ENCODE measurements around the gene DYNC1H1. TPM values are rescaled to one million over a fixed set of nuclear protein-coding genes. Genes with fewer than 3 reads are reported as not detected.
A peak's percentile ranks its signal among the peaks of the same experiment; 100 is the strongest.
"Not testable (repeated sequence)": the region's sequence is repeated elsewhere in the genome, so short reads cannot be mapped to it uniquely, and the experiment has no call there.

The DYNC1H1 gene
- total RNA-seq, 2 experiments from 2014 or later, result 242 to 245 TPM

DNA sequence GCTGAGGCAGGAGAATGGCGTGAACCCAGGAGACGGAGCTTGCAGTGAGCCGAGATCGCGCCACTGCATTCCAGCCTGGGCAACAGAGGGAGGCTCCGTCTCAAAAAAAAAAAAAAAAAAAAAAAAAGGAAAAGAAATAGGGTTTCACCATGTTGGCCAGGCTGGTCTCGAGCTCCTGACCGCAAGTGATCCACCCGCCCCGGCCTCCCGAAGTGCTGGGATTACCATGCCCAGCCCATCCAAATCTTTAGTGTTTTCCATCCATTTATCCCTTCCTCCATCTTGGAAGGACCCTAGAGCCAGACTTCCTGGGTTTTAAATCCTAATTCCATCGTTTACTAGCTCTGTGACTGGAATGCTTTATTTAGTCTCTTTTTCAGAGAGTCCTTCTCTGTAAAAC is 20.5 kb downstream of the DYNC1H1 start:
- intact Hi-C loops (cut with micrococcal nuclease); H3K27ac Mint-ChIP-seq; H3K9me3 Mint-ChIP-seq; CTCF ChIA-PET; POLR2A ChIA-PET; DNase-seq; H3K4me3 Mint-ChIP-seq; H3K27me3 Mint-ChIP-seq: not testable (repeated sequence)
- peaks cover 61% of the 10 kb centered on the region for H3K36me3 Mint-ChIP-seq
- peaks cover 19% of the 10 kb centered on the region for H3K4me1 Mint-ChIP-seq (ENCODE audit: low read depth)

DNA sequence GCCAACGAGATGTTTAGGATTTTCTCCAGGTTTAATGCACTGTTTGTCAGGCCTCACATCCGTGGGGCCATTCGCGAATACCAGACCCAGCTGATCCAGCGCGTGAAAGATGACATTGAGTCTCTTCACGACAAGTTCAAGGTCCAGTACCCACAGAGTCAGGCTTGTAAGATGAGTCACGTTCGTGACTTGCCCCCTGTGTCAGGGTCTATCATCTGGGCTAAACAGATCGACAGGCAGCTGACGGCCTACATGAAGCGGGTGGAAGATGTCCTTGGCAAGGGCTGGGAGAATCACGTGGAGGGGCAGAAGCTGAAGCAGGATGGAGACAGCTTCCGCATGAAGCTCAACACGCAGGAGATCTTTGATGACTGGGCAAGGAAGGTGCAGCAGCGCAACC is 21.6 kb downstream of the DYNC1H1 start:
- intact Hi-C loops (cut with micrococcal nuclease), result no loop called here
- ChIA-PET POLR2A (no interaction called here), CTCF (interaction anchor here (1.1 to 1.7 kb wide), 2 partner anchors 18 to 111 kb away, joined by 4 to 6 read pairs; no protein-coding TSS in a partner anchor)
- Mint-ChIP-seq H3K27ac (no peak overlapping the region), H3K36me3 (peaks cover 59% of the 10 kb centered on the region), H3K4me1 (ENCODE audit: low read depth) (peaks cover 16% of the 10 kb centered on the region), H3K9me3 (no peaks in the 10 kb centered on the region), H3K4me3 (no peak overlapping the region), H3K27me3 (no peaks in the 10 kb centered on the region)
- DNase-seq, result no peak

DNA sequence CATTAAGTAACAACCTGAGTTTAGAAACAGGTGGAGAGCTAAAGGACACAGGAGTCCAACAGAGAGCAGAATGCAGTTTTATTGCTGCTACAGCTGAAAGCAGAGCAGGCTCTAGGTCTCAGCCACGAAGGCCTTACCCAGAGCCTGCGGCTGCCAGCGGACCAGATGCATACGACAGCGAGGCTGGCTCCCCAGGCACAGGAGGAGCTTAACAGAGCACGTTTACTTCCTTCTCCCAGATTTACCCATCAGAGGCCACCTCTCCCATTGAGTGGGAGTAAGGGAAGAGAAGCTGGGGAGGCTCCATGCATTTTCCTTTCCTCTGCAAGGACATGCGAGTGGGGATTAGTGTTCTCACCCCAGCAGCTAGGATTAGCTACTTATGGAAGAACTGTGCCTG is 22.6 kb downstream of the DYNC1H1 start:
- H3K9me3 Mint-ChIP-seq, result no peaks in the 10 kb centered on the region
- no peak overlapping the region for H3K4me3 Mint-ChIP-seq
- H3K27me3 Mint-ChIP-seq, result no peaks in the 10 kb centered on the region
- ChIA-PET CTCF (interaction anchor here (1.0 to 1.7 kb wide), 3 partner anchors 19 to 110 kb away, joined by 3 to 6 read pairs (median 4); no protein-coding TSS in a partner anchor), POLR2A (interaction anchor here (0.6 kb wide), 1 partner anchor 457 kb away, joined by 3 read pairs; no protein-coding TSS in a partner anchor)
- intact Hi-C loops (cut with micrococcal nuclease), result no loop called here
- no peak for DNase-seq
- H3K36me3 Mint-ChIP-seq, result peaks cover 58% of the 10 kb centered on the region
- peaks cover 19% of the 10 kb centered on the region for H3K4me1 Mint-ChIP-seq (ENCODE audit: low read depth)
- no peak overlapping the region for H3K27ac Mint-ChIP-seq

- Mint-ChIP-seq H3K27ac (peak overlapping the region; percentile 49), H3K36me3 (peaks cover 55% of the 10 kb centered on the region), H3K4me3 (no peak overlapping the region), H3K27me3 (no peaks in the 10 kb centered on the region), H3K4me1 (ENCODE audit: low read depth) (peaks cover 21% of the 10 kb centered on the region), H3K9me3 (no peaks in the 10 kb centered on the region)
- CTCF ChIA-PET, result no interaction called here
- no peak for DNase-seq
- intact Hi-C loops (cut with micrococcal nuclease), result no loop called here
- POLR2A ChIA-PET, result interaction anchor here (0.6 kb wide), 1 partner anchor 23 kb away, joined by 3 read pairs; no protein-coding TSS in a partner anchor
Observed at GRCh38 chr14:101988377-101988776, 24.0 kb downstream of the DYNC1H1 start.

DNA sequence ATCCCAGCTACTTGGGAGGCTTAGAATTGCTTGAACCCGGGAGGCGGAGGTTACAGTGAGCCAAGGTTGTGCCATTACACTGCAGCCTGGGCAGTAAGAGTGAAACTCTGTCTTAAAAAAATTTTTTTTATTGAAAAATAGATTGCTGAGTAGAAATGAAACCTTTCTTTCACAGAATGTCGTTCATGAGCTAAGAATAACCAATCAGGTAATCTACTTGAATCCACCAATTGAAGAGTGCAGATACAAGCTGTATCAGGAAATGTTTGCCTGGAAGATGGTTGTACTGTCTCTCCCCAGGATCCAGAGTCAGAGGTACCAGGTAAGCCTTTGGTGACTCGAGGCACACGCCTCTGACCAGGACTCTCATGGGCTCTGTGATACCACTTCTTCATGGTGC is 27.0 kb downstream of the DYNC1H1 start:
- no peaks in the 10 kb centered on the region for H3K27me3 Mint-ChIP-seq
- H3K4me3 Mint-ChIP-seq, result no peak overlapping the region
- intact Hi-C loops (cut with micrococcal nuclease), result no loop called here
- H3K36me3 Mint-ChIP-seq, result peaks cover 62% of the 10 kb centered on the region
- ChIA-PET CTCF (interaction anchor here (0.9 to 1.4 kb wide), 3 partner anchors 30 to 286 kb away, joined by 3 to 4 read pairs (median 3); no protein-coding TSS in a partner anchor), POLR2A (interaction anchor here (1.2 kb wide), 1 partner anchor 26 kb away, joined by 5 read pairs; no protein-coding TSS in a partner anchor)
- H3K4me1 Mint-ChIP-seq (ENCODE audit: low read depth), result peaks cover 21% of the 10 kb centered on the region
- H3K9me3 Mint-ChIP-seq, result no peaks in the 10 kb centered on the region
- H3K27ac Mint-ChIP-seq, result peak overlapping the region; percentile 42
- DNase-seq, result peak; percentile 20

DNA sequence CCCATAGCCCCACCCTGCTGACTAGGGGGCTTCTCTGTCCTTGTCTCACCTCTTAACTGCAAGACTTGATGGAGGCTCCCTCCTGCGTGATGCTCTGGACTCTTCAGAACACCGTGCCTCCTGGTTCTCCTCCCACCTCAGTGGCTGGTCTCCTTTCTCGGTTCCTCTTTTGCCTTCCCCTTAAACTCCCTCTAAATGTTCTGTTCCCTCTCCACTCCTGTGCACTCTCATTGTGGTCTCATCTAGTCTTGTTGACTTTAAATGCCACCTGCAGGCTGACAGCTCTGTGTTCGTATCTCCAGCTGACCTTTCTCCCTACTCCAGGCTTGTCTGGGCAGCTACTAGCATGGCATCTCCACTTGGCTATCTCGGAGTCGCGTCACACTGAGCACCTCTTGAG is 28.3 kb downstream of the DYNC1H1 start:
- H3K27me3 Mint-ChIP-seq, result no peaks in the 10 kb centered on the region
- DNase-seq, result no peak
- intact Hi-C loops (cut with micrococcal nuclease), result no loop called here
- peaks cover 56% of the 10 kb centered on the region for H3K36me3 Mint-ChIP-seq
- H3K4me1 Mint-ChIP-seq (ENCODE audit: low read depth), result peaks cover 21% of the 10 kb centered on the region
- ChIA-PET POLR2A (no interaction called here), CTCF (no interaction called here)
- no peak overlapping the region for H3K4me3 Mint-ChIP-seq
- no peaks in the 10 kb centered on the region for H3K9me3 Mint-ChIP-seq
- peak overlapping the region; percentile 2 for H3K27ac Mint-ChIP-seq

- no peak overlapping the region for H3K4me3 Mint-ChIP-seq
- H3K9me3 Mint-ChIP-seq, result no peaks in the 10 kb centered on the region
- H3K4me1 Mint-ChIP-seq (ENCODE audit: low read depth), result no peaks in the 10 kb centered on the region
- intact Hi-C loops (cut with micrococcal nuclease), result no loop called here
- POLR2A ChIA-PET, result no interaction called here
- H3K27ac Mint-ChIP-seq, result no peak overlapping the region
- DNase-seq, result no peak
- CTCF ChIA-PET, result no interaction called here
- no peaks in the 10 kb centered on the region for H3K27me3 Mint-ChIP-seq
- H3K36me3 Mint-ChIP-seq, result peaks cover 58% of the 10 kb centered on the region
Observed at GRCh38 chr14:101997429-101998336, 33.3 kb downstream of the DYNC1H1 start.

GRCh38 chr14:102000902-102001301 is 36.5 kb downstream of the DYNC1H1 start:
- intact Hi-C loops (cut with micrococcal nuclease), result no loop called here
- ChIA-PET CTCF (no interaction called here), POLR2A (no interaction called here)
- Mint-ChIP-seq H3K4me3 (no peak overlapping the region), H3K36me3 (peaks cover 51% of the 10 kb centered on the region), H3K27ac (no peak overlapping the region), H3K9me3 (no peaks in the 10 kb centered on the region), H3K4me1 (ENCODE audit: low read depth) (no peaks in the 10 kb centered on the region), H3K27me3 (no peaks in the 10 kb centered on the region)
- no peak for DNase-seq

DNA sequence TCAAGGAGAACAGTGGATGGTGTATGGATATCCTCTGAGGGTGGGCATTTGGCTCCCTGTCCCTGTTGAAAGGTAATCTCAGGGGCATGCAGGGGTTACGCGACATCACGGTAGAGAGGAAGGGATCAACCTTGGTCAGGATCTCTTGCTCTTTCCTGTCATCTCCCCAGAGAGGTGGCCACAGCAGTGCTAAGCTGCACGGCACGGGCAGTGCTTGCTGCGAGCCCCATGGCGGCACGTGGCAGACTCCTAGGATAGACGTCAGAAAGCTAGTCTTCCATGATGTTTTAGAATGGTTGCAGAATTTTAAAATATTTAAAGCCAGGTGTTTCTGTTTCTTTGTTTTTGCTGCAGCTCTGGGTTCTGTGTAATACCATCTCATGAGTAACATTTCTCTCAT is 41.0 kb downstream of the DYNC1H1 start:
- Mint-ChIP-seq H3K4me3 (no peak overlapping the region), H3K27me3 (no peaks in the 10 kb centered on the region), H3K4me1 (ENCODE audit: low read depth) (no peaks in the 10 kb centered on the region), H3K9me3 (no peaks in the 10 kb centered on the region), H3K27ac (no peak overlapping the region), H3K36me3 (peaks cover 58% of the 10 kb centered on the region)
- CTCF ChIA-PET, result interaction anchor here (0.6 to 1.5 kb wide), 2 partner anchors 91 to 325 kb away, joined by 3 read pairs; no protein-coding TSS in a partner anchor
- DNase-seq, result no peak
- intact Hi-C loops (cut with micrococcal nuclease), result no loop called here
- POLR2A ChIA-PET, result no interaction called here

DNA sequence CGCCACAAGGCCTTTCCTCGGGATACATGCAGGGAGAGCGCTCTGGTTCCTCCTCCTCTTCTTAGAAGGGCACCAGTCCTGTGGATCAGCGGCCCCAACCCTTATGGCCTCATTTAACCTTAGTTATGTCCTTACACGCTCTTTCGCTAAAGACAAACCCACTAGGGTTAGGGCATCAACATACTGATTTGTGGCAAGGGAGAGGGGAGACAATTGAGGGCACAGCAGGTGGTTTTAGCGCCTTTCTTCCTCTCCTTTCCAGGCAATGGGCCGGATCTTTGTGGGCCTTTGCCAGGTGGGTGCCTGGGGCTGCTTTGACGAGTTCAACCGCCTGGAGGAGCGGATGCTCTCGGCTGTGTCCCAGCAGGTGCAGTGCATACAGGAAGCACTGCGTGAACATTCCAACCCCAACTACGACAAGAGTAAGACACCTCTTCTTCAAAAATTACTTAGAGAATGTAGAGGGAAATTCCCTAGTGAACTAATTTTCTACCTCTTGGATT is 43.6 kb downstream of the DYNC1H1 start:
- Mint-ChIP-seq H3K36me3 (peaks cover 63% of the 10 kb centered on the region), H3K4me1 (ENCODE audit: low read depth) (no peaks in the 10 kb centered on the region), H3K27ac (no peak overlapping the region), H3K4me3 (no peak overlapping the region), H3K9me3 (no peaks in the 10 kb centered on the region), H3K27me3 (no peaks in the 10 kb centered on the region)
- ChIA-PET CTCF (interaction anchor here (0.6 kb wide), 1 partner anchor 88 kb away, joined by 3 read pairs; no protein-coding TSS in a partner anchor), POLR2A (no interaction called here)
- intact Hi-C loops (cut with micrococcal nuclease), result no loop called here
- no peak for DNase-seq

- Mint-ChIP-seq H3K9me3 (no peaks in the 10 kb centered on the region), H3K36me3 (peaks cover 70% of the 10 kb centered on the region), H3K27me3 (no peaks in the 10 kb centered on the region), H3K27ac (no peak overlapping the region), H3K4me1 (ENCODE audit: low read depth) (no peaks in the 10 kb centered on the region), H3K4me3 (no peak overlapping the region)
- intact Hi-C loops (cut with micrococcal nuclease), result no loop called here
- no peak for DNase-seq
- CTCF ChIA-PET, result no interaction called here
- POLR2A ChIA-PET, result interaction anchor here (0.6 kb wide), 1 partner anchor 252 kb away, joined by 5 read pairs; no protein-coding TSS in a partner anchor
Observed at GRCh38 chr14:102008891-102009290, 44.5 kb downstream of the DYNC1H1 start.

DNA sequence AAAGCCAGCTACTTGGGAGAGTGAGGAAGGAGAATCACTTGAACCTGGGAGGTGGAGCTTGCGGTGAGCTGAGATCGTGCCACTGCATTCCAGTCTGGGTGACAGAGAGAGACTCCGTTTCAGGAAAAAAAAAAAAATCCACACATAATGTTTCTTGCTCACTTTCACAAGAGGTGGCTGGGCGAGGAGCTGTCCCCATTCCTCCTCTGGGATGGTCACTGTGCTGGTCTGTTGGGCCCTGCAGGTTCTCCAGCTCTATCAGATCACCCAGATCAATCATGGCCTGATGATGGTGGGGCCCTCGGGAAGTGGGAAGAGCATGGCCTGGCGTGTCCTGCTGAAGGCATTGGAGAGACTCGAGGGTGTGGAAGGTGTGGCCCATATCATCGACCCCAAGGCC is 47.3 kb downstream of the DYNC1H1 start:
- no peaks in the 10 kb centered on the region for H3K9me3 Mint-ChIP-seq
- no peak for DNase-seq
- no peaks in the 10 kb centered on the region for H3K27me3 Mint-ChIP-seq
- H3K4me3 Mint-ChIP-seq, result no peak overlapping the region
- no peak overlapping the region for H3K27ac Mint-ChIP-seq
- intact Hi-C loops (cut with micrococcal nuclease), result no loop called here
- H3K4me1 Mint-ChIP-seq (ENCODE audit: low read depth), result no peaks in the 10 kb centered on the region
- H3K36me3 Mint-ChIP-seq, result peaks cover 77% of the 10 kb centered on the region
- ChIA-PET CTCF (interaction anchor here (0.6 kb wide), 1 partner anchor 34 kb away, joined by 3 read pairs; no protein-coding TSS in a partner anchor), POLR2A (no interaction called here)

Data from activated CD4-positive, alpha-beta memory T cell treated with anti-CD3 and anti-CD28 coated beads for 36 hours (primary cell).